ENCODE results near the gene PTPRN2.

GRCh38 chr7:158029509-158029908 is 558.1 kb downstream of the PTPRN2 start:
- TF ChIP-seq CTCF (conservative IDR thresholded peaks at IDR 0.05 in 1 of 2, IDR thresholded peaks at IDR 0.05 in 1 of 2; ENCODE audit: extremely low read depth in 1 of 2, insufficient read depth in 1 of 2, low read depth in 1 of 2, low read length in 2 of 2) (no peak), EZH2 (IDR thresholded peaks at IDR 0.05; ENCODE audit: borderline replicate concordance, low read length) (no peak)

All from mammary epithelial cell (primary cell).